DND-41 (cell line): Measurements from ENCODE around the gene ECT2L.

Source experiments
- ATAC-seq: fragments of 200-7000 bp; cut with Tn5 transposase; 3 replicates; pipeline ENCODE4 v1.9.1; 2021; ENCODE audit warnings: low read depth; ENCODE audit not compliant: insufficient read depth
- DNase-seq: peaks from one replicate; pipeline ENCODE4 v3.0.0-alpha.2; 2020
- H2AFZ ChIP-seq: 2 replicates; pipeline ENCODE4 v1.6.0; 2012; ENCODE audit warnings: low read depth, low read length
- H3K27ac ChIP-seq: 2 replicates; pipeline ENCODE4 v1.5.1; 2012; ENCODE audit warnings: low read length, inconsistent platforms
- H3K27me3 ChIP-seq: fragments of 200-600 bp; sonication (generic); 2 replicates; pipeline ENCODE4 v1.6.0; 2012; ENCODE audit warnings: low read length, mild to moderate bottlenecking, inconsistent platforms; ENCODE audit not compliant: insufficient read depth, poor library complexity
- H3K36me3 ChIP-seq: 2 replicates; pipeline ENCODE4 v1.5.1; 2012; ENCODE audit warnings: low read length, inconsistent platforms; ENCODE audit not compliant: insufficient read depth
- H3K4me1 ChIP-seq: 2 replicates; pipeline ENCODE4 v1.5.1; 2012; ENCODE audit warnings: mild to moderate bottlenecking, low read length; ENCODE audit not compliant: insufficient read depth
- H3K4me2 ChIP-seq: 2 replicates; pipeline ENCODE4 v1.6.0; 2012; ENCODE audit warnings: mild to moderate bottlenecking, moderate library complexity, low read length, inconsistent platforms; ENCODE audit not compliant: insufficient read depth
- H3K4me3 ChIP-seq, 2 experiments: fragments of 200-600 bp in 1 of 2; shearing (Covaris generic) in 1 of 2; 2 replicates each; pipeline ENCODE4 v1.5.1; 2012 to 2016; ENCODE audit warnings: inconsistent platforms in 2 of 2, low read length in 2 of 2, mild to moderate bottlenecking in 2 of 2, low read depth in 1 of 2, moderate library complexity in 1 of 2
- H3K79me2 ChIP-seq: 2 replicates; pipeline ENCODE4 v1.6.0; 2012; ENCODE audit warnings: low read length, inconsistent platforms; ENCODE audit not compliant: insufficient read depth
- H3K9ac ChIP-seq: 2 replicates; pipeline ENCODE4 v1.6.0; 2012; ENCODE audit warnings: low read depth, mild to moderate bottlenecking, inconsistent platforms, low read length, moderate library complexity
- H3K9me3 ChIP-seq: 2 replicates; pipeline ENCODE4 v1.5.1; 2012; ENCODE audit warnings: low read length, moderate library complexity, mild to moderate bottlenecking, inconsistent platforms; ENCODE audit not compliant: insufficient read depth, severe bottlenecking
- H4K20me1 ChIP-seq: 2 replicates; pipeline ENCODE4 v1.6.0; 2012; ENCODE audit warnings: low read length; ENCODE audit not compliant: insufficient read depth
- EZH2 ChIP-seq: IDR thresholded peaks from 3 replicates; pipeline ENCODE4 v1.6.1; 2012; ENCODE audit warnings: borderline replicate concordance, low read depth, mild to moderate bottlenecking, moderate library complexity, low read length, inconsistent platforms; ENCODE audit not compliant: severe bottlenecking
- TF ChIP-seq, protein P1 (sequence below): IDR thresholded peaks from 2 replicates; pipeline ENCODE4 v1.5.1; 2012; ENCODE audit warnings: borderline replicate concordance, low read length, moderate library complexity, mild to moderate bottlenecking; ENCODE audit not compliant: poor library complexity, severe bottlenecking; ENCODE audit errors: extremely low read depth

ECT2L gene

DNA sequence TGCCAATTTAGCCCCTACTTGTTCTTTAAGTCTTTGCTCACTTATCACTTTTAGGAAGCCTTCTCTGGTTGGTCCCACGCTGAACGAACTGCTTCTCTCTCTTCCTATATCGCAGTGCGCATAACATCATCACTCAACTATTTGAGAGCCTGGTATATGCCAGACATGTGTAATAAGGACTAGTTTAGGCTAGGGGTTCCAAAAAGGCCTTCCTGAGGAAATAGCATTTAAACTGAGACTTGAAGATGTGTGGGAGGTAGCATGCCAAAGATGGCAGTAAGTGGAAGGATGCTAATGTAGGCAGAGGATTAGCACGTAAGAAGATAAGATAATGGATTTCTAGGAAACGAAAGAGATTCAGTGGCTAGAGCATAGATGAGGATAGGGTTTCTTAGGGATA, 17.6 kb upstream of the ECT2L start:
- H2AFZ ChIP-seq: no peak overlapping the region
- H3K9me3 ChIP-seq: no peaks in the 10 kb centered on the region
- H3K4me1 ChIP-seq: peaks cover 16% of the 10 kb centered on the region
- no peaks in the 10 kb centered on the region for H4K20me1 ChIP-seq
- H3K9ac ChIP-seq: no peak overlapping the region
- H3K4me2 ChIP-seq: no peak overlapping the region
- H3K4me3 ChIP-seq: no peak overlapping the region
- no peak for DNase-seq
- no peaks in the 10 kb centered on the region for H3K27me3 ChIP-seq
- ATAC-seq: no peak
- no peak overlapping the region for H3K27ac ChIP-seq
- peaks cover 11% of the 10 kb centered on the region; the same call in 1 of the 2 replicates for H3K36me3 ChIP-seq
- no peak for TF ChIP-seq EZH2
- TF ChIP-seq, protein P1, sequence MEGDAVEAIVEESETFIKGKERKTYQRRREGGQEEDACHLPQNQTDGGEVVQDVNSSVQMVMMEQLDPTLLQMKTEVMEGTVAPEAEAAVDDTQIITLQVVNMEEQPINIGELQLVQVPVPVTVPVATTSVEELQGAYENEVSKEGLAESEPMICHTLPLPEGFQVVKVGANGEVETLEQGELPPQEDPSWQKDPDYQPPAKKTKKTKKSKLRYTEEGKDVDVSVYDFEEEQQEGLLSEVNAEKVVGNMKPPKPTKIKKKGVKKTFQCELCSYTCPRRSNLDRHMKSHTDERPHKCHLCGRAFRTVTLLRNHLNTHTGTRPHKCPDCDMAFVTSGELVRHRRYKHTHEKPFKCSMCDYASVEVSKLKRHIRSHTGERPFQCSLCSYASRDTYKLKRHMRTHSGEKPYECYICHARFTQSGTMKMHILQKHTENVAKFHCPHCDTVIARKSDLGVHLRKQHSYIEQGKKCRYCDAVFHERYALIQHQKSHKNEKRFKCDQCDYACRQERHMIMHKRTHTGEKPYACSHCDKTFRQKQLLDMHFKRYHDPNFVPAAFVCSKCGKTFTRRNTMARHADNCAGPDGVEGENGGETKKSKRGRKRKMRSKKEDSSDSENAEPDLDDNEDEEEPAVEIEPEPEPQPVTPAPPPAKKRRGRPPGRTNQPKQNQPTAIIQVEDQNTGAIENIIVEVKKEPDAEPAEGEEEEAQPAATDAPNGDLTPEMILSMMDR: no peak
- peaks cover 11% of the 10 kb centered on the region for H3K79me2 ChIP-seq

GRCh38 chr6:138782243-138782642, 13.6 kb upstream of the ECT2L start:
- ATAC-seq (no peak), DNase-seq (no peak)
- no peak overlapping the region for H2AFZ ChIP-seq
- H3K4me2 ChIP-seq: no peak overlapping the region
- no peaks in the 10 kb centered on the region; the same call in 1 of the 2 replicates for H3K4me1 ChIP-seq
- no peaks in the 10 kb centered on the region for H3K27me3 ChIP-seq
- H3K27ac ChIP-seq: no peak overlapping the region
- no peaks in the 10 kb centered on the region for H3K9me3 ChIP-seq
- H4K20me1 ChIP-seq: no peaks in the 10 kb centered on the region
- no peak overlapping the region for H3K4me3 ChIP-seq
- no peaks in the 10 kb centered on the region for H3K79me2 ChIP-seq
- TF ChIP-seq, protein P1: no peak
- TF ChIP-seq EZH2: no peak
- H3K36me3 ChIP-seq: peaks cover 29% of the 10 kb centered on the region
- H3K9ac ChIP-seq: no peak overlapping the region

DNA sequence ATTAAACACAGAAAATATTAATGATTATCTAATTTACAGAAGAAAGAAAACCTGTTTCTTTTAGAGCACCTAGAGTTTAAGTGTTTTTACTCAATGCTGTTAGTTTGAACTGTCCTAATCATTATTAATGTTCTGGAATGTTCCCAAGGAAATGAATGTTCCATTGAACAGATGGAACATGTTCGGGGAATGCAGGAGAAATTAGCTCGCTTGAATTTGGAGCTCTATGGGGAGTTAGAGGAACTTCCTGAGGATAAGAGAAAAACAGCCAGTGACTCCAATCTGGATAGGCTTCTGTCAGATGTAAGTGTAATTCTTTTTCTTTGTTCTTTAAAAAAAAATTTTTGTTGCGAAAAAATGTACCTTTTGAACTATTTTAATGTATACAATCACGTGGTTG, 10.8 kb upstream of the ECT2L start:
- Histone ChIP-seq H3K4me2 (no peak overlapping the region), H3K9me3 (no peaks in the 10 kb centered on the region), H3K36me3 (peaks cover 41% of the 10 kb centered on the region), H3K4me3 (no peak overlapping the region), H3K9ac (no peak overlapping the region), H3K4me1 (no peaks in the 10 kb centered on the region; the same call in 1 of the 2 replicates), H2AFZ (no peak overlapping the region), H4K20me1 (no peaks in the 10 kb centered on the region), H3K27me3 (no peaks in the 10 kb centered on the region), H3K27ac (no peak overlapping the region), H3K79me2 (no peaks in the 10 kb centered on the region)
- TF ChIP-seq, protein P1: no peak
- TF ChIP-seq EZH2: no peak
- ATAC-seq: no peak
- DNase-seq: no peak

DNA sequence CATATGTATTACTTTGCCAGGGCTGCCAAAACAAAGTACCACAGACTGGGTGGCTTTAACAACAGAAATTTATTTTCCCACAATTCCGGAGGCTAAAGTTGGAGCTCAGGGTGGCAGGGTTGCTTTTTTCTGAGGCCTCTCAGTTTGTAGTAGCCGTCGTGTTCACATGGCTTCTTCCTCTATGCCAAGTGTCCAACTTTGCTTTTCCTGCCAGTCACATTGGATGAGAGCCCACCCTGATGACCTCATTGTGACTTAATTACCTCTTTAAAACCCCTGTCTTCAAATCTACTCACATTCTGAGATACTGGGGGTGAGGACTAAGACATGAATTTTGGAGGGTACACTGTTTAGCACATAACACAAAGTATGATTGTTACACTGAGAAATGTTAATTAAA, 9.9 kb upstream of the ECT2L start:
- H3K27me3 ChIP-seq: no peaks in the 10 kb centered on the region
- H3K36me3 ChIP-seq: peaks cover 48% of the 10 kb centered on the region
- H3K9me3 ChIP-seq: no peaks in the 10 kb centered on the region
- no peak overlapping the region for H3K9ac ChIP-seq
- H3K4me1 ChIP-seq: no peaks in the 10 kb centered on the region; the same call in 1 of the 2 replicates
- H4K20me1 ChIP-seq: no peaks in the 10 kb centered on the region
- H3K4me3 ChIP-seq: no peak overlapping the region
- ATAC-seq: no peak
- H3K79me2 ChIP-seq: no peaks in the 10 kb centered on the region
- no peak overlapping the region for H2AFZ ChIP-seq
- no peak for TF ChIP-seq EZH2
- TF ChIP-seq, protein P1: no peak
- no peak for DNase-seq
- no peak overlapping the region for H3K27ac ChIP-seq
- H3K4me2 ChIP-seq: no peak overlapping the region
